Kidney epithelial cell (primary cell): ENCODE measurements around the gene KITLG. TPM values are rescaled to one million over a fixed set of nuclear protein-coding genes. Genes with fewer than 3 reads are reported as not detected.

Experiments
- DNase-seq: peaks from one replicate; pipeline ENCODE4 v3.0.0-alpha.2; 2010; ENCODE audit warnings: low read depth
- H3K27me3 ChIP-seq: 2 replicates; pipeline ENCODE4 v1.6.0; 2011; ENCODE audit warnings: low read length; ENCODE audit not compliant: control insufficient read depth, insufficient read depth
- H3K36me3 ChIP-seq: 2 replicates; pipeline ENCODE4 v1.5.1; 2011; ENCODE audit warnings: low read length; ENCODE audit not compliant: control insufficient read depth, insufficient read depth
- H3K4me3 ChIP-seq: 2 replicates; pipeline ENCODE4 v1.5.1; 2011; ENCODE audit warnings: low read depth, mild to moderate bottlenecking, control low read depth, low read length
- total RNA-seq: library from RNA; depleted of rRNA; stranded (reverse); fragments of >200 nt; gene quantifications from 2 replicates; pipeline ENCODE4 v1.2.3, GENCODE V29; 2015
- TF ChIP-seq, protein P1 (sequence below): IDR thresholded peaks from 2 replicates; pipeline ENCODE4 v1.5.1; 2011; ENCODE audit warnings: mild to moderate bottlenecking, moderate library complexity, low read length, control low read depth, inconsistent platforms; ENCODE audit not compliant: insufficient read depth, poor library complexity, severe bottlenecking

Gene KITLG
- total RNA-seq, 1 donor from 2014 or later = 11.5 TPM

DNA sequence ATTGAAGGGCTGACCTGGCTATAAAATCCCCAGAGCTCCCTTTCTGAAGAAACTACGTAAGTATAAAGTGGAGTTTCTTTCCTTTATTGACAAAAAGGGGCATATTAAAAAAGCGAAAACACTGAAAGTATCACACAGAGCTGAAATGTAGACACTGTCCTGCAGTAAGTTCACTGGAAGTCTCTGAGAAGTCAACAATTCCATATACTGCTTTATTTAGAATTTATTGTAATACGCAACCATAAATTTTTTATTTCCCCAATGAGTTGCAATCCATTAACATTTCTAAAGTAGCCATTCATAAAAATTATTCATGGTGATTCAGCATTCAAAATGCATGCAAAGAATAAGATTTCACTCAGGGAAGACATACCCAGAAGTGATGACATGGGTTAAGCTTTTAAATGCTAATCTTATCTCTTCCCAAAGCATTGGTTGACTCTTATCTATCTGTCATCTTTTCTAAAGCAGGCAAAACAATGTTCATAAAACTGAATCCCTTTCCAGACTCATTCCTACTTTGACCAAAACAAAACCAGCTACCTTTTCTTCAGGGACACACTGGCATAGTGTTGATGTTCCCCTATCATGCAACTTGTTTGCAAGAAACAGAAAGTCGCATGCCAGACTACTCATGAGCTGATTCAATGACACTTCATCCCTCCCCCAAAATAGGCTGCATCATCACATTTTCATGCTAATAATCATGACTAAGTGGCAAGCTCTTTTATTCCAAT lies 17.3 kb downstream of the KITLG start:
- no peaks in the 10 kb centered on the region for H3K36me3 ChIP-seq
- no peak for DNase-seq
- H3K27me3 ChIP-seq = no peaks in the 10 kb centered on the region
- H3K4me3 ChIP-seq = no peak overlapping the region
- TF ChIP-seq, protein P1, sequence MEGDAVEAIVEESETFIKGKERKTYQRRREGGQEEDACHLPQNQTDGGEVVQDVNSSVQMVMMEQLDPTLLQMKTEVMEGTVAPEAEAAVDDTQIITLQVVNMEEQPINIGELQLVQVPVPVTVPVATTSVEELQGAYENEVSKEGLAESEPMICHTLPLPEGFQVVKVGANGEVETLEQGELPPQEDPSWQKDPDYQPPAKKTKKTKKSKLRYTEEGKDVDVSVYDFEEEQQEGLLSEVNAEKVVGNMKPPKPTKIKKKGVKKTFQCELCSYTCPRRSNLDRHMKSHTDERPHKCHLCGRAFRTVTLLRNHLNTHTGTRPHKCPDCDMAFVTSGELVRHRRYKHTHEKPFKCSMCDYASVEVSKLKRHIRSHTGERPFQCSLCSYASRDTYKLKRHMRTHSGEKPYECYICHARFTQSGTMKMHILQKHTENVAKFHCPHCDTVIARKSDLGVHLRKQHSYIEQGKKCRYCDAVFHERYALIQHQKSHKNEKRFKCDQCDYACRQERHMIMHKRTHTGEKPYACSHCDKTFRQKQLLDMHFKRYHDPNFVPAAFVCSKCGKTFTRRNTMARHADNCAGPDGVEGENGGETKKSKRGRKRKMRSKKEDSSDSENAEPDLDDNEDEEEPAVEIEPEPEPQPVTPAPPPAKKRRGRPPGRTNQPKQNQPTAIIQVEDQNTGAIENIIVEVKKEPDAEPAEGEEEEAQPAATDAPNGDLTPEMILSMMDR = no peak

DNA sequence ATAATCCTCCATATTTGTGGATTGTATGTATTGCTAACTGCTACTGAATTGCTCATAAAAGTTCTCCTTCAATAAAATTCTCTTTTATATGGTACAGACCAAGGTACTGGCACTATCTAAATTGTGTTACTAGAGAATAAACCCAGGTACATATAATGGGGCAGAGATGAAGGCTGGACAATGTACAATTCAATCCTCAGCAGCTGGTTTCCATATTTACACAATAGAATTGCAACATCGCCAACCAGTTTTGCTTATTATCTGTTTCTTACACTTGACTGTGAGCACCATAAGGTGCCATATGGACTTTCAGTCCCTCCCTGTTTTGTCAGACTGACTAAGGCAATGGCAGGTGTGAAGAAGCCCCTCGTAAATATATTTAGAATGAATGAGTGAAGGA lies 18.1 kb downstream of the KITLG start:
- no peak overlapping the region for H3K4me3 ChIP-seq
- TF ChIP-seq, protein P1 = no peak
- no peak for DNase-seq
- no peaks in the 10 kb centered on the region for H3K36me3 ChIP-seq
- H3K27me3 ChIP-seq = no peaks in the 10 kb centered on the region

DNA sequence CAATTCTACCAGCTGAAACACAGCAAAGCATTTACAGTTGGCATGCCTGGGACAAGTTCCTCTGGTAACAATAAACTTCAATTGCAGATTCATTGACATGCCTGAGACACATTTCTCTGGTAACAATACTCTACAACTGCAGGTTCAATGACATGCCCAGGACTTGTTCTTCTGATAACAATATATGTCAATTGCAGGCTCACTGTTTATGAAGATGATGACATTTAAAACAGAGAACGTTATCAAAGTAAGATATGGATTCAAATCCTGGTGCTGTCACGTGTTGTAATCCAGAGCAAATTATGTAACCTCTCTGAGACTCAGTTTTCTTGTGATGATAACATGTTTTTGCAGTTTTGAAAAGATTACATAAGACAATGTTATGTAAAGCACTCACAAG lies 20.5 kb downstream of the KITLG start:
- DNase-seq = no peak
- Histone ChIP-seq H3K4me3 (no peak overlapping the region), H3K27me3 (no peaks in the 10 kb centered on the region), H3K36me3 (no peaks in the 10 kb centered on the region)
- TF ChIP-seq, protein P1 = no peak

DNA sequence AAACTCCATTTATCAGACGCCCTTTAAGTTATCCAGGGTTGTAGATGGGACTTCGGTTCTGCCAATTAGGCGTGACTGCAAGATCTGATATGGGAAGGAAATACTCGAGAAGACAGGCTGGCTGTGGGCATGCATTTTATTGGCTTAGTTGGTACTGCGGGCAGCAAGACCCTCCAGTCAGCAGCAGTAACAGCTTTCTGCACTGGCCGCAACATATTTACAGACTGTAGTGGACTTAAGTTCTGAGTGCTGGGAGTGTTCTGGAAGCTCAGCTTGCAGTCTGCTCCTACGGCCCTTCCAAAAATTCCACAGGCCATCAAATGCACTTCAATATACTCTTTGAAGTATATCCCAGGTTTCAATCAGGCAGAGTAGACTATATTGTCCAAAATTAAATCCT lies 21.1 kb downstream of the KITLG start:
- no peak overlapping the region for H3K4me3 ChIP-seq
- TF ChIP-seq, protein P1 = no peak
- no peak for DNase-seq
- H3K36me3 ChIP-seq = no peaks in the 10 kb centered on the region
- no peaks in the 10 kb centered on the region for H3K27me3 ChIP-seq

DNA sequence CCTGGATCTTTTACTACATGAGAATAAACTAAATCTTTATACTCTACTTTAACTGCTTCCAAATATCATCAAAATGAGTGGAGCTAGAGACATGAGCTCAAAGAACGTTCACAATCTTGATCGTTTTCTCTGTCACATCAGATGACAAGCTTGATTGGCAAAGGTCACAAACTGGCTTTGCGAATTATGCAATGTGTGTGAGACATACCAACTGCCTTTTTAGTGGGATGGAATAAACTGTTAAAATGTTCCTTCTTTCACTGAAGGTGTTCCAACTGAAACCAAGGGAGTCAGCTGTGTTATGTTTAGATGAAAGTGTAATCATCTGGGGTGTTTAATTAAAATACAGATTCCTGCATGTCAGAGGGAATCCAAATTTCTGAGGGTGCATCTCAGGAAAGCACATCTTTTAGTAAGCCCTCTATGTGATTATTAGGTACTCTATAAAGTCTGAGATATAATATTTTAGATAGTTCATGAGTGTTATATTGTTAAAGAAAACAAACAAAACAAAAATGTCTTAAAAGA lies 21.9 kb downstream of the KITLG start:
- Histone ChIP-seq H3K27me3 (no peaks in the 10 kb centered on the region), H3K36me3 (no peaks in the 10 kb centered on the region), H3K4me3 (no peak overlapping the region)
- TF ChIP-seq, protein P1 = no peak
- no peak for DNase-seq
